ENCODE results near the gene ANKLE2. TPM values are rescaled to one million over a fixed set of nuclear protein-coding genes. Genes with fewer than 3 reads are reported as not detected.
"Not testable (repeated sequence)": the region's sequence is repeated elsewhere in the genome, so short reads cannot be mapped to it uniquely, and the experiment has no call there.

The ANKLE2 gene
- total RNA-seq, result 100 to 1,000 TPM; 163 to 193 TPM

DNA sequence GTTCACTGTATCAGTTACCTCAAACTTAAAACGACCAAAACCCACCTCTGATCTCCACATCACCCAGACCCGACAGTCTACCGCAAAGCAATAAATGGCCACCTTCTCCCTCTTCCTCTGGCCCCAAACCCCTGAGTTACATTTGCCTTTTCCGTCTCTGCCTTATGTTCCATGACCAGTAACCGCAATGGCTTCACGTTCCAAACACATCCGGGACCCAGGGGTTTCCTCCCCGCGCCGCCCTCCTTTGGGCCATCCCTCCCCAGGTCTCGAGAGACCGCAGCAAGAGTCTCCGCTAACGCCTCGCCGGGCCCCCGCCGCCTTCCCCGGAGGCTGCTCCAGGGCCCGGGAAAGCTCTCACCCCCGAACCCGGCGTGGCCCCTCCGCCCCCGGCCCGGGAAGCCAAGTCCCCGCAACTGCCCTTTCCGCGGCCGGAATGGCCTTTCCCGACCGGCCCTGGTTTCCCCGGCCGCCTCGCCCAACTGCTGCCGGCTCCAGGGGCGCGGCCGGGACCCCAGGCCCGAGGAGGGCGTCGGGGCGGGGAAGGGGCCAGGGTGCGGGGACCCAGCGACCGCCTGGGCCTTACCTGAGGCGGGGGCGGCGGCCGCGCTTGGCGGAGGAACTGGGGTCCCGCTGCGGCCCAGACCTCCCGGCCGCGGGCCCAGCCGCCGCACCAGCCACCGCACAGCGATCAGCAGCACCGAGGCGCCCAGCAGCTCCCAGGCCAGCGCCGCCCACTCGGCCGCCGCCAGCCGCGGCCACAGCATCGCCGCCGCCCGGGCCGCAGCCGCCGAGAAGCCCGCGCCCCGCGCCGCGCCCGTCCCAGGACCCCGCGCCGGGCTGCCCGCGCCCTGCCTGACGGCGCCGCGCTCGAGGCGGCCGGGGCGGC lies at the start of gene ANKLE2:
Gene ANKLE2 (minus strand): TSS at position 801 of the 889 bp plus-strand sequence. CDS start 34 bp downstream, at position 767.
- H3K4me1 Mint-ChIP-seq (ENCODE audit: low read depth in 2 of 2), result peaks cover 18 to 22% of the 10 kb centered on the region in 2 donors
- DNase-seq (ENCODE audit: low spot score) (peak; percentile 80), ATAC-seq (peak; percentile 67 to 74)
- peaks cover 8% of the 10 kb centered on the region for H3K36me3 Mint-ChIP-seq
- H3K27me3 Mint-ChIP-seq, result no peaks in the 10 kb centered on the region
- peak within 1 kb of the TSS; percentile 92 to 99 for H3K27ac Mint-ChIP-seq
- H3K4me3 Mint-ChIP-seq, result peak within 1 kb of the TSS; percentile 90
- no peaks in the 10 kb centered on the region for H3K9me3 Mint-ChIP-seq

DNA sequence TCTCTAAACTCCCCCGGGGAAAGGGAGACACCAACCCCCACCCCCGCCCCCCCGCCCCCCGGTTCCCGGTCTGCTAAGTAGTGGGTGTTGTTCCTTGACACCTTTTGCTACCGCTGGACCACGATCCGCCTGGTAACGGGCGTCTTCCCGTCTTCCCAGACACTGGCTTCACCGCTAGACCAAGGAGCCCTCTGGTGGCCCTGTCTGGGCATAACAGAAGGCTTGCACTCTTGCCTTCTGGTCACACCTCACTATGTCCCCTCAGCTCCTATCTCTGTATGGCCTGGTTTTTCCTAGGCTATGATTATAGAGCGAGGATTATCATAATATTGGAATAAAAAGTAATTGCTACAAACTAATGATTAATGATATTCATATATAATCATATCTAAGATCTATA lies 47.8 kb upstream of the ANKLE2 start:
- H3K27me3 Mint-ChIP-seq; H3K4me3 Mint-ChIP-seq; H3K27ac Mint-ChIP-seq; DNase-seq (ENCODE audit: low spot score); H3K9me3 Mint-ChIP-seq; ATAC-seq: not testable (repeated sequence)
- H3K36me3 Mint-ChIP-seq, result peaks cover 15% of the 10 kb centered on the region
- H3K4me1 Mint-ChIP-seq (ENCODE audit: low read depth in 2 of 2), result peaks cover 6 to 16% of the 10 kb centered on the region in 2 donors

DNA sequence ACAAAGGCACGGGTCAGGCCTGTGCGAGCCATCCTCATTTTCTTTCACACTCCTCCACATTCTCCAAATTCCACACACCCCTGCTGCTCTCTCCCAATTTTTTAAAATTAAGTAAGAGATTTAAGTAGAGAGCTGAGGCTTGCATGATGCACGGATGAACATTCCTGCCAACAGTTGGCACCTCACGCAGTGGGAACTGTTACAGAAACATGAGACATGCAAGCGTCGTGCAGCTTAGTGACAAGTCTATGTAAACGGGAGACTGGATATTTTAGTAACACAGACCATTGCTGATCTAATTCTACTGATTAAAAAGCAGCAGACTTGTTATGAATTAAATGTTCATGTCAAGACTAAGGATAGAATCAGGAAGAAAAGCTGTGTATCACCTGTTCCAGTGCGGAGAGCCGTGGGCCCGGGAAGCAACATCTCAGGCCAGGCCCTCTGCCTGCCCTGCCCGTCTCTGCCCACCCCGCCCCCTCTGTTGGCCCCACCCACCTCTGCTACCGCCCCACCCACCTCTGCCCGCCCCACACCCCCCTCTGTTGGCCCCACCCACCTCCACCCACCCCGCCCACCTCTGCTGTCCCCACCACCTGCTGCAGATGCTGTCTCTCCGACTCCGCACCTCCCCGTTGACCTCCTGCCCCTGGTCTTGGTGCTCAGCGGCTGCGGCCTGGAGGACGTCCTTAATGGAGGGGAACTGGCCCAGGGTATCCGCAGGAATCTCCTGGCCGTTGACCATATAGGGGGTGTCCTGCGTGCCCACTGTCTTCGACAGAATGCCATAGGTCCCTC lies 45.9 kb upstream of the ANKLE2 start:
- Mint-ChIP-seq H3K4me3 (no peak overlapping the region), H3K36me3 (peaks cover 11% of the 10 kb centered on the region), H3K27ac (no peak overlapping the region), H3K4me1 (ENCODE audit: low read depth in 2 of 2) (peaks cover 5 to 14% of the 10 kb centered on the region in 2 donors), H3K9me3 (no peaks in the 10 kb centered on the region), H3K27me3 (no peaks in the 10 kb centered on the region)
- ATAC-seq (no peak), DNase-seq (ENCODE audit: low spot score) (no peak)

DNA sequence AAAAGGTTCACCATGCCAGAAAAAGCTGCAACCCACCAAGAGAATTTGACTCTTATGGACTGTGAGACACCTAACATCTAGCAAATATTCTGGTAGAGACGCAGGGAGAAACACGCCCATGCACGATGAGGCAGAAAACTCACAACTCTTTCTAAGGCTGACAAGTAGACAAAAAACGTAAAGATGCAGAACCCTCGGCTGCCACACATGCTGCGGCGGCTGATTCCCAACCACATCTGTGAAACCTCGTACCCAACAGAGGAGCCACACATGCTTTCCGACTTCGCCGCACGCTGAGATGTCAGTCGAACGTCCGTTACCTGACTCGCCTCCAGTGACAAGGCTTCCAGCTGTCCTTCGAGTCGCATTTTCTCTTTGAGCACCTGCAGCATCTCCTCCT lies 45.2 kb upstream of the ANKLE2 start:
- no peak overlapping the region for H3K4me3 Mint-ChIP-seq
- DNase-seq (ENCODE audit: low spot score) (no peak), ATAC-seq (no peak)
- H3K36me3 Mint-ChIP-seq, result peaks cover 6% of the 10 kb centered on the region
- H3K27ac Mint-ChIP-seq, result no peak overlapping the region
- H3K27me3 Mint-ChIP-seq, result no peaks in the 10 kb centered on the region
- peaks cover 0 to 11% of the 10 kb centered on the region in 2 donors for H3K4me1 Mint-ChIP-seq (ENCODE audit: low read depth in 2 of 2)
- H3K9me3 Mint-ChIP-seq, result no peaks in the 10 kb centered on the region

DNA sequence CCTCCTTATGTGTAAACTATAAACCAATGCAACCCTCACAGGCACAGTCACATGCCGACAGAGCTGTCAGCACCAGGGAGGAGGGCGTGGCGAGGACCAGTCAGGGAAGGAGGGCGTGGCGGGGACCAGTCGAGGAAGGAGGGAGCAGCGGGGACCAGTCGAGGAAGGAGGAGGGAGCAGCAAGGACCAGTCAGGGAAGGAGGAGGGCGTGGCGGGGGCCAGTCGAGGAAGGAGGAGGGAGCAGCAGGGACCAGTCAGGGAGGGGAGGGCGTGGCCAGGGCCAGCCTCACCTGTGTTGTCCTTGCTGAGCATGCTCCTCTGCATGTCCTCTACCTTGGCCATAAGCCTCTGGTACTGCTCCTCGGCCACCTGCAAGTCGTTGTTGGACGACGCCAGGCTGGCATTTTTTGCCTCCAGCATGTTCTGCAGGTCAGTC lies 42.8 kb upstream of the ANKLE2 start:
- Mint-ChIP-seq H3K9me3 (no peaks in the 10 kb centered on the region), H3K27me3 (no peaks in the 10 kb centered on the region), H3K27ac (no peak overlapping the region), H3K4me3 (no peak overlapping the region), H3K4me1 (ENCODE audit: low read depth in 2 of 2) (peaks cover 0 to 4% of the 10 kb centered on the region in 2 donors), H3K36me3 (no peaks in the 10 kb centered on the region)
- DNase-seq (ENCODE audit: low spot score) (no peak), ATAC-seq (peak in 1 of 2 donors; percentile 20)

DNA sequence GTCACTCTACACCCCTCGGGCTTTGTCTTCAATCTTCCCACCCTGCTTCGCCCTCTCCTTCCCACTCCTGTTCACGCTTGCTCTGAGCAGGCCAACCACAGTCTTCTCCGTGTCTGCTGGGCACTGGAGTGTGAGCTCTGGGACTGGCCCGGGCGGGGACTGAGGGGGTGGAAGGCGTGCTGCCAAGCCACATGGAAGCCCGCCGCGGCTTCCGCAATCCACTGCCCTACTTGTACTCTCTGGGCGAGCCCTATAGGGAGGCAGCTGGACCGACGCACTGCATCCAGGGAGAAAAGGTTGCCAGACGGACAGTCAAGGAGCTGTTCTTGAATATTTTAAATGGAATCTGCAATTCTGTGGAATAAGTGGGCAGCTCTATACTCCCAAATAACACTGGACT lies 42.3 kb upstream of the ANKLE2 start:
- Mint-ChIP-seq H3K9me3 (no peaks in the 10 kb centered on the region), H3K36me3 (no peaks in the 10 kb centered on the region), H3K27ac (no peak overlapping the region), H3K27me3 (no peaks in the 10 kb centered on the region), H3K4me1 (ENCODE audit: low read depth in 2 of 2) (peaks cover 0 to 4% of the 10 kb centered on the region in 2 donors), H3K4me3 (no peak overlapping the region)
- ATAC-seq (no peak), DNase-seq (ENCODE audit: low spot score) (no peak)

DNA sequence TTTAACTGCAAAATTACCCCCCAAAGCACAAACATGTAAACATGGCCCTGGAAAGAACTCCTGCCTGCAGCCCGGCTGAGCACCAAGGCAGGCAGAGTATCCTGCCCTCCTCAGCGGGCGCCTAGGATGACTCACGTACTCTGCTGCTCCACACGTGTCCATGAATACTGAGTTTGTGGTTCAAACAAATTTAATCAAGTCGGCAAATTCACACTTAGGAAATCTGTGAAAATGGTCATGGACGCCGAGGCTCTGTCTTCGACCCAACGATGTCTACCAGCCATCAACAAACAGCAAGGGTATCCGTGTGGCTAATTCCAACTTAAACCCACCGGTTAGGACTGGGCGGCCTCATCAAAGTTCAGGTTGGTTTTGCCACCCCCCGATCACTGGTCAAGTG lies 41.5 kb upstream of the ANKLE2 start:
- Mint-ChIP-seq H3K36me3 (no peaks in the 10 kb centered on the region), H3K27ac (no peak overlapping the region), H3K4me1 (ENCODE audit: low read depth in 2 of 2) (peaks cover 0 to 4% of the 10 kb centered on the region in 2 donors), H3K27me3 (no peaks in the 10 kb centered on the region), H3K9me3 (no peaks in the 10 kb centered on the region), H3K4me3 (no peak overlapping the region)
- ATAC-seq, result no peak
- no peak for DNase-seq (ENCODE audit: low spot score)

DNA sequence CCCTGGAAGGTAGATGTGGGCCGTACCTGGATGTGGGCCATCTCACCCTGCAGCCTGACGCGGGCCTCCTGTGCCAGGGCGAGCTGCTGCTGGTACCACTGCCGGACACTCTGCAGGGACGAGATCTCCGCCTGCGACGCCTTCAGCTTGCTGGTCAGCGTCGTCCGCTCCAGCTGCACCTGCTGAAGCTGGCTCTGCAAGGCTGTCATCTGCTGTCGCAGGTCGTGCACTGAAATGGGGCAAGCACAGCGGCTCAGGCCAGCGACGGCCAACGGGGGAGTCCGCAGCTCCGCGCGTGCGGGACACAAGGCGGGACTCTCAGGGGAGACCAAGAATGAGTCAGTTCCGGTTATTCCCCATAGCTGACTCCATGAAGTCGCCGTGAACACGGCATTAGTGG lies 40.1 kb upstream of the ANKLE2 start:
- Mint-ChIP-seq H3K4me3 (no peak overlapping the region), H3K27ac (no peak overlapping the region), H3K9me3 (no peaks in the 10 kb centered on the region), H3K36me3 (peaks cover 4% of the 10 kb centered on the region), H3K4me1 (ENCODE audit: low read depth in 2 of 2) (peaks cover 0 to 4% of the 10 kb centered on the region in 2 donors), H3K27me3 (no peaks in the 10 kb centered on the region)
- ATAC-seq, result peak in 1 of 2 donors; percentile 43
- no peak for DNase-seq (ENCODE audit: low spot score)

DNA sequence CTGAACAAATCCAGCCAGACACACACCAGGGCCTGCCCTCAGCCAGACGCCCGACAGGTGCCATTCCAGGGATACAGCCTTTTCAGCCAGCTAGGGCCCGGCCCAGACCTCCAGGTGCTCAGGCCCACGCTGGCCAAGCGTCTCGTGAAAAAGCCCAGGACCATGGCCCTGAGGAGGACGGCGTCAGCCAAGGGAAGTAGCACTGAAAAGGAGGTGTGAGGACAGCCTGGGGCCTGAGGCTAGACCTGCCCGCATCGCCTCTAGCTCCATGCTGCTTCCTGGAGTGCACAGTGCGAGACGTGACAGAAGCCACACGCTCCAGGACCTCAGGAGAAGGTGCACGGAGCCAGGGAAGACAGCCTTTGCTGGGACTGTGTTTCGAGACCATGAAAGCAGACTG lies 37.2 kb upstream of the ANKLE2 start:
- no peak overlapping the region for H3K27ac Mint-ChIP-seq
- H3K4me3 Mint-ChIP-seq, result no peak overlapping the region
- no peaks in the 10 kb centered on the region for H3K9me3 Mint-ChIP-seq
- ATAC-seq (no peak), DNase-seq (ENCODE audit: low spot score) (no peak)
- no peaks in the 10 kb centered on the region for H3K27me3 Mint-ChIP-seq
- H3K36me3 Mint-ChIP-seq, result peaks cover 4% of the 10 kb centered on the region
- no peaks in the 10 kb centered on the region for H3K4me1 Mint-ChIP-seq (ENCODE audit: low read depth in 2 of 2)

DNA sequence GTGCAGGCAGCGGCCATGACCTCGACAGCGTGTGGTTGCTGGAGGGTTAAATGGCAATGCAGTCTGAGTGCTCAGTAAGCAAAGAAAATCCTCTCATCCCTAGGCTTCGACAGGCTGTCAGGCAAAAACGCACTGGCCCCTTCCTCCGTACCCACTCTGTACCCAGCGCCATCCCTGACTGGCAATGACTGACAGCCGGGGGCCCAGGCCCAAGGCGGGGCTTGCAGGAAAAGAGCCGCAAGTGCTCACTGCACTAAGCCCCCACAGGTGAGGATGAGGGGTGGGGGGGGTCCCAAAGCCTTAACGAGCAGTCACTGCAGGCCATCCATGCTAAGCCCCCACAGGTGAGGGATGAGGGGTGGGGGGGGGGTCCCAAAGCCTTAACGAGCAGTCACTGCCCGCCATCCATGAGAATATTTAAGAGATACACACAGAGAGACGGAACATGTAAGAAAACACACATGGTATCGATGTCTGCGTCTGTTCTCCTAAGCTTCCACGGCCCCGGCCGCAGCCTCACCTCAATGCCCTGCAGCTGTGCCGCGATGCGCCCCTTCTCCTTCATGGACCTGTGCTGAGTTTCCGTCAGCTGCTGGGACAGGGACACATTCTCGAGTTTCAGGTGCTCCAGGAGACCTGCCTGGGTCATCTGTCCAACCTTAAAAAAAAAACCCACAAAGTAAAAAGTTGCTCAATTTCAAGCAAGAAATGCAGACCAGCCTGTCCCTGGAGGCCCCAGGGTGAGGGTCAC lies 36.4 kb upstream of the ANKLE2 start:
- peaks cover 0 to 2% of the 10 kb centered on the region in 2 donors for H3K4me1 Mint-ChIP-seq (ENCODE audit: low read depth in 2 of 2)
- ATAC-seq (no peak), DNase-seq (ENCODE audit: low spot score) (no peak)
- no peaks in the 10 kb centered on the region for H3K9me3 Mint-ChIP-seq
- no peak overlapping the region for H3K27ac Mint-ChIP-seq
- peaks cover 4% of the 10 kb centered on the region for H3K36me3 Mint-ChIP-seq
- H3K27me3 Mint-ChIP-seq, result no peaks in the 10 kb centered on the region
- no peak overlapping the region for H3K4me3 Mint-ChIP-seq

DNA sequence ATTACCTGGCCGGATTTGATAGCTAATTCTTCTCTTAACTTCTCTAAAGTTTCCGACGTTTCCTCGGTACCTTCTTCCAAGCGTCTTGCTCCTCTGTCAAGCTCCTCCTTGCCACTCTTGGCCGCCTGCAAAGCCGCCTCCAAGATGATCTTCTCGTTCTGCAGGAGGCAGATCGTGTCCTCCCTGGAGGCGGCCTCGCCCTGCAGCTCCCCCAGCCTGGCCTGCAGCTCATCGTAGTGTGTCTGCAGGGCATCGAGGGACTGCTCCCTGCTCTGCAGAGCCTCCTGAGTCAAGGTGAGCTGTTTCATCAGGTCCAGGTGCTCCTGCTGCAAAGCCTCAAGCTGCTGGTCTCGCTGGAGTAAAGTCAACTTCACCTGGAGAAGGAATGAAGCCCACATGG lies 34.2 kb upstream of the ANKLE2 start:
- no peak for DNase-seq (ENCODE audit: low spot score)
- Mint-ChIP-seq H3K9me3 (no peaks in the 10 kb centered on the region), H3K27ac (no peak overlapping the region), H3K4me1 (ENCODE audit: low read depth in 2 of 2) (peaks cover 0 to 2% of the 10 kb centered on the region in 2 donors), H3K27me3 (no peaks in the 10 kb centered on the region), H3K36me3 (peaks cover 4% of the 10 kb centered on the region), H3K4me3 (no peak overlapping the region)
- no peak for ATAC-seq

DNA sequence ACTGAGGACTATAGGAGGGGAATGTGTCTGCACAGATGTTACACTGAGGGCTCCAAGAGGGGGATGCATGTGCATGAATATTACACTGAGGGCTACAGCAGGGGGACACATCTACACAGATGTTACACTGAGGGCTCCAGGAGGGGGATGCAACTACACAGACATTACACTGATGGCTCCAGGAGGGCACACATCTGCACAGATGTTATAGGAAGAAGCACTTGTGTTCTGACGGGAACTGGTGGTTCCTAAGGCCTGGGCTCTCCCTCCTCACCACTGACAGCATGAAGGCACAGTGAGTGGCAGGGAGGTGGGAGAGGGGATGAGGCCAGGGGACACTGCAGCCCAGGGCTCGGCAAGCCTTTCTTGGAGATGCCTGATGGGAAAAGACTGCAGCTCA lies 30.3 kb upstream of the ANKLE2 start:
- DNase-seq (ENCODE audit: low spot score); H3K36me3 Mint-ChIP-seq; H3K4me3 Mint-ChIP-seq; H3K27me3 Mint-ChIP-seq; H3K27ac Mint-ChIP-seq; H3K4me1 Mint-ChIP-seq (ENCODE audit: low read depth in 2 of 2); H3K9me3 Mint-ChIP-seq: not testable (repeated sequence)
- ATAC-seq, result peak in 1 of 2 donors; percentile 36

DNA sequence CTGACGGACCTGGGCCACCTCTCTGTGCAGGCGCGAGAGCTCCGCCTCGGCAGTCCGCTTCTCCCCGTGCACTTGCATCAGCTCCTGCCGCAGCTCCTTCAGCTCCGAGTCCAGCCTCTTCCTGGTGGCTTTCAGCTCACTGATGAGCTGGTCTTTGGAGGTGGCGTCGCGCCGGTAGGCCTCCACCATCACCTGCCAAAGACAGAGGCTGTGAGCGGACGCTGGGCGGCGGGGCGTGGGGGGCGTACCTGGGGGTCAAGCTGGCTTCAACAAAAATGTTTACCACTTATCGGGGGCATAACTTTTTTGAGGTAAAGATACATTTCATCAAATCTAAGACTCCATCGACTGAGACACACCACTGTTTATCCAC lies 27.5 kb upstream of the ANKLE2 start:
- Mint-ChIP-seq H3K36me3 (peaks cover 11% of the 10 kb centered on the region), H3K27me3 (no peaks in the 10 kb centered on the region), H3K4me1 (ENCODE audit: low read depth in 2 of 2) (peaks cover 0 to 14% of the 10 kb centered on the region in 2 donors), H3K9me3 (no peaks in the 10 kb centered on the region), H3K27ac (no peak overlapping the region), H3K4me3 (no peak overlapping the region)
- no peak for ATAC-seq
- no peak for DNase-seq (ENCODE audit: low spot score)
